ENCODE results near the gene SLC38A3.

SLC38A3 gene

DNA sequence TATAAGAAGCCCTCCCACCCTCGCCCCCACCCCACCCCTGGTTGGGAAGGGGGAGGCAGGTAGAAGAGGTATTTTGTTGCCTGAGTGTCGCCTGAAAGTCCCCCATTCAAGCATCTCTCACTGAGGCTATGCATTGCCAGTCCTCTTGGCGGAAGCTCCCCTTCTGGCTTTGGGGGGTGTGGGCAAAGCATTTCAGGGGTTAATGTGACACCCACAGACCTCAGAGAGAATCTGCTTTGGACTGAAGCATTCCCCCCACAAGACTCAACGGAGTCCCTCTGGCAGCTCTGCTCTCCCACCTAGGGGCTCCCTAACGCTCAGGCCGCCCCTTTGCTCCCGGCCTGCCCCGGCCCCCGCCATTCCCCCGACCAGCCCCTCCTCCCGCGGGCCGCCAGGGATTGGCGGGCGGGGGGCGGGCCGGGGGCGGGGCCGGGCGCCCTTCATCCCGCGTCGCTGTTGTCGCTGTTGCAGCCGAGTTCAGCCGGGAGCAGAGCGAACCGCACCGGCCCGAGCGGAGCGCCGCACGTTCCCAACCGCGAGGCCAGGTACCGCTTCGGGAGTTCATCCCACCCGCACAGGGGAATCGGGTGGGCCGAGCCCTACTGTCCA lies at the start of gene SLC38A3:
SLC38A3 (plus strand) TSS at position 468 of the 609 bp plus-strand sequence. CDS start 8,929 bp downstream, outside the sequence.
- peak; percentile 51 for DNase-seq

DNA sequence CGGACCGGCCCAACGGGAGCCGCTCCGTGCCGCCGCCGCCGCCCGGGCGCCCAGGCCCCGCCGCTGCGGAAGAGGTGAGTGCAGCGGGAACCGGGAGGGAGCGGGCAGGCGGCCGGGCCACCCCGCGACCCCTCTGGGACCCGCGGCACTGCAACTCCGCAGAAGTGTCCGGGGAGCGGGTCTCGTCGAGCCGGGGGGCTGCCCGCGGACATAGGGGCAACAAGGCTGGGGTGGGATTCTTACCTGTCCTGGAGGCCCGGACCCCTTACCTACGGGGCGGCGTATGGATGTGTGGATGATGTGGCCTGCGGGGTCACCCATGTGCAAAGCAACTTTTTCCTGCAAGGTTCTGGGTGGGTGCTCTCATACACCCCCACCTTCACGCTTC lies 49.6 kb upstream of the SLC38A3 start:
- no peak for DNase-seq

DNA sequence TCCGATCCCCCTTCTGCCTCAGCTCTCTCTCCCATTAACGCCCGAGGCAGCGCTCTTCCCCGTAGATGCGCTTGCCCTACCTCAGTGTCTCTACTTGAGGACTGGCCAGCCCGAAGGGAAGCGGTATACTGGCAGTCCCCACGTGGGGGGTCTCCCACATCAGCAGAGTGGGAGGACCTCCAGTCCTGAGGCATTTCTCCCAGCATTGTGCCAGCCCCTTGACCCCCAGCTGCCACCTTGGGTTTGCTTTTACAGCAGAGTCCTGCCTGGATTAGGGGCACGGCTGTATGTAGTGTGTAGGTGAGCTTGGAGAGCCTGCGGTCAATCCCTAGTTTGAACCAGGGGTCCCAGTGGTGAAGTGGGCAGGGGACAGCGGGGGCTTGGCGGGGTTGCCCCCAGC lies 49.2 kb upstream of the SLC38A3 start:
- DNase-seq, result no peak

DNA sequence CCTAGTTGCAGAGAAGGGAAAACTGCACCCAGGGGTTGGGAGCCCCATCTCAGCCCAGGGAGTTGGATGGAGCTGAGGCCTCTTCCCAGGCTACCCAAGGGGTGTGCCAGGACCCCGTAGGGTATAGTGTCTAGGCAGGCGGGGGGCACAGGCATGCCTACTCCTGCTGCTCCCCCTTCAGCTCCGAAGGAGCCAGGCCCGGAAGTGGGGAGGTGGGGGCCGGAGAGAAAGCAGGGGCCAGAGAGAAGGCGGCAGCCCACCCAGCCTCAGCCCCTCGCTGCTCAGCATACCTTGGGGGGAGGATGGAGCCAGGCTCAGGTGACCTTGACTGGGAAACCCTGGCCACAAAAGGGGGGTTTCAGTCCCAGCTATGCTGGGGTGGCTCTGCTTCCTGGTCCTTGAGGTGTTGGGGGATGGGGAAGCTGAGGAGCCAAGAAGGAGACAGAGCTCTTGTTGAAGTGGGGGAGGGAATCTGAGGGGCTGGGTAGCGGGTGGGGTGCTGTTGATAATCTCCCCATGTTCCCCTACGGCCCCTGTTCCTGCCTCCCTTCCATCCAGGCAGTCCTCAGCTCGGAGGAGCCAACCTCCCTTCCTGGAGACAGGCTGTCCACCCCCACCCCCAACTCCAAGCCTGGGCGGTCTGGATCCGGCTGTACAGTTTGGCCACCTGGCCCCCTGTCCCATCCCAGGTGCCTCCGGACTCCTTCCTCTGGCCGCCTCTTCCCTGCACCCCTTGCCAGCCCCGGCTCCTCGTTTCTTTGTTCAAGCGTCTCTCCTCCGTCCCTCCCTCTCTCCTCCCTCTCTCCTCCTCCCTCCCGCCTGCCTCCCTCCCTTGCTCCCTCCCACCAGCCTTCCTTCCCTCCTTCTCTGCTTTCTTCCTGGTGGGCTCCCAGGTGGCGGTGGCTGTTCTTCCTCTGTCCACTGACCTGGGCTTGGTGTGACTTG lies 48.2 kb upstream of the SLC38A3 start:
- no peak for DNase-seq

DNA sequence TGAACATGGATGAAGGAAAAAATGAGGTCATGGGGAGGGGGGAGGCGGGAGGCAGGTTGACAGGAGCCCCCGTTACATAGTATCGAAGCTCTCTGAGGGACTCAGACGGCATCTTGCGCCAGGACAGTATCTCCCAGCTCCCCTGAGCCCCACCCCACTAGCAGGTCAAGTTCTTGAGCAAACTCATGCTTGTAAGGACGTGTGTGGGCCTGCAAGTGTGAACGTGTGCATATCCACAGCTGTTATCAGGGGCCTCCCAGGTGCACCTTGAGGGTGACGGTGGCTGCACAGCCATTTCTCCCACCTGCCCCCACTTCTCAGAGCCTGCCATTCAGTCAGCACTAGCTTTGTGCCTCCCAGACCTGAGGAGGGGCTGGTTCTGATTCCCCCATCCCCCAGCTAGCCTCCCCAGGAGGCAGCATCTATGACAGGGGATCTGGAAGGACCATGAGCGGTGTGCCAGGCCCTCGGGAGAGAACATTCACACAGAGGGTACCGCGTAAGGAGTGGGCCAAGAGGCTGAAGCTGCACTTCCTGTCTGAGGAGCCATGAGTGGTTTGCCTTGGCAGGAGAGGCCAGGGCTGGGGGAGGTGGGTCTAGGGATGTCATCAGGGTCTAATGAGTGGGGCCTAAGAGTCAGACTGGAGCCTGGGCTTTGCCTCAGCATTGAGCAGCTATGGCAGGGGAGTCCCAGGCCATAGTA lies 47.1 kb upstream of the SLC38A3 start:
- no peak for DNase-seq

DNA sequence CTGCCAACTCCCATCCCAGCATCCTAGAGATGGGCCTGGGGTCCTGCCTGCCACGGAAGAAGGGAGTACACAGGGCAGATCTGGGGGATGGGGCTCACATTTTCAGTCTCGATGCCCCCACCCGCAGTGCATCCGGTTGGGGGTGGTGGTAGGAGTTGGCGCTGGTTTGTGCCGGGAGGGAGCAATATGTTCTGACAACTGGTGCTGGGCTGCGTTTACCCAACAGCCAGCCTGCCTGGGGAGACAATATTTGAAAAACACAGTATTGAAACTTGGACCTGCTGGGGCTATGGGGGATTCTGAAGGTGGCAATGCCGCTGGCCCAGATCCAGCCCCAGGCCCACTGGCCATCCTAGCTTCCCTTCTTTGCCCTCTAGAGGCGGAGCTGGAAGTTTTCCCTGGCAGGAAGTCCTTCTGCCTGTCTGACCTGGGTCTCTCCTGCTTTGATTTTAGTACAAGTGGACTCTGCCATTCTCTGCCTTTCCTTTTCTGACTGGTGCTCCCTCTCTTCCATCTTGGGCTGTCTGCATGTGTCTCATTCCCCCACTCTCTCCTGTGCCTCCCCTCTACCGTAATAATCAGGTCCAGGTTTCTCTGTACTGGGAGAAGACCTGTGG lies 46.4 kb upstream of the SLC38A3 start:
- DNase-seq, result no peak

DNA sequence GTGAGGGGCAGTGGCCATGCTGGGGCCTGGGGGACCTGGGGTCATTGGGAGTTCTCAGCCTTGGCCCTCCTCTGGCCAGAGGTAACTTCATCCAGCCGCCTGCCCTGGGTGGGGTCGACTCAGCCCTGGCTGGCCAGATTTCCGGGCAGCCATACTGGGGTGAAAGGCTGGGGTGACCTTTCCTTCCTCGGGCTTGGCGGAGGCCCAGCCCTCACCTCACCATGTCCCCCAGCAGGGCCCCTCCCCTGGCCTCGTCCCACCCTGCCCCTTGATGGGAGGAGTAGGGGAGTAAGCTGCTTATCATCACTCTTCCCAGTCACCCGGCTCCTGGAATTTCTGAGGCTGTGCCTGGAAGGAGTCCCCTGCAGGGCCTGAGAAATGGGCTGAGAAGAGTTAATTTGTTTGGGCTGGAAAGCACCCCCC lies 44.5 kb upstream of the SLC38A3 start:
- no peak for DNase-seq

DNA sequence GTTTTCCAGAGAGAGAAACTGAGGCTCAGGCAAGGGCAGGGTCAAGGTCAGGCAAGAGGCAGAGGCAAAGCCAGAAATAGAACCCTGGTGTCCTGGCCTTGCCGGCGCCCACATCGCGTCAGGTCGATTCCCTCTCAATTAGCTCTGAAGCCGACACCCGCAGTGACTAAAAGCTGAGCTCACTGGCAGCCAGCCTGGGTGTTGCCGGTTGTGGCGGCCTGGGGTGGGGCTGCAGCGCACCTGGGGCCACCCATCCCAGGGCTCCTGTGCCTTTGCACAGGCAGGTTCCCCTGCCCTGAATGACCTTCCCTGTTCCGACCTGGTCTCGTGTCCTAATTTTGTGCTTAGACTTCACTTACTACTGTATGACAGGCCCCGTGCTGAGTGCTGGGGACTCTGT lies 43.8 kb upstream of the SLC38A3 start:
- DNase-seq, result no peak

DNA sequence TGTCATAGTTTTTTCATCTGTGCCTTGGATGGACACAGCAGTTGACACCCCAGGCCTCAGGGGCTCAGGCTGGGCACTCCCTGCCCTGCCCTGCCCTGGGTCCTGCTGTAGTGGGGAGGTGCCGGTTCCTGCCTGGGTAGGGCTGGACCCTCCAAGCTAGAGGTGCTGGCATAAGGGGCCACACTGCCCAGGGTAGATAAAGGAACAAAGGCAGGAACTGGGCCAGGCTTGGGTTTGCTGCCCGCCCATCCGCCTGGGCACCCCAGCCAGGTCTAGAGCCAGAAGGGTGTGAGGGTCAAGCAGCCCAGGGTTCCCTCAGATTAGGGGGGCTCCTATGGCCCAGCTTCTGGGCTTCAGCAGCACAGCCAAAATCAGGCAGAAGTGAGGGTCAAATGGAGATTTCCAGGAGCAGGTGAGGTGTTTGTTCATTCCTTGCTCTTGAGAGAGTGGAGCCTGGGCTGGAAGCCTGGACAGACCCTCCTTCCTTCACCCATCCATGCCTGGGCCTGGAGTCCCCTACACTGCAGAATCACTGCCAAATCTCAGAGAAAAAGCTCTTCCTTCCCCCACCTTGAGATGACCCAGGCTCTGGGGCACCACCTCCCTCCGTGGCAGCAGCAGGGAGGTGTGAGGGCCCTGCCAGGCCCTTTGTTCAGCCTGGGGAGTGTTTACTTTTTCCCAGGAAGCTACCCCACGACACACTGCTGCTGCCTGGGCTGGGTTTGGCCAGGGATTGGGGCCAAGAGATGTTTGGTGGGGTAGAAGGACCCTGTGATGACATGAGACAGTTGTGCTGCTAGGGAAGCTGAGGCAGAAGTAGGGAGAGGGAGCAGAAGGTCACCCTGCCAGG lies 42.8 kb upstream of the SLC38A3 start:
- no peak for DNase-seq

DNA sequence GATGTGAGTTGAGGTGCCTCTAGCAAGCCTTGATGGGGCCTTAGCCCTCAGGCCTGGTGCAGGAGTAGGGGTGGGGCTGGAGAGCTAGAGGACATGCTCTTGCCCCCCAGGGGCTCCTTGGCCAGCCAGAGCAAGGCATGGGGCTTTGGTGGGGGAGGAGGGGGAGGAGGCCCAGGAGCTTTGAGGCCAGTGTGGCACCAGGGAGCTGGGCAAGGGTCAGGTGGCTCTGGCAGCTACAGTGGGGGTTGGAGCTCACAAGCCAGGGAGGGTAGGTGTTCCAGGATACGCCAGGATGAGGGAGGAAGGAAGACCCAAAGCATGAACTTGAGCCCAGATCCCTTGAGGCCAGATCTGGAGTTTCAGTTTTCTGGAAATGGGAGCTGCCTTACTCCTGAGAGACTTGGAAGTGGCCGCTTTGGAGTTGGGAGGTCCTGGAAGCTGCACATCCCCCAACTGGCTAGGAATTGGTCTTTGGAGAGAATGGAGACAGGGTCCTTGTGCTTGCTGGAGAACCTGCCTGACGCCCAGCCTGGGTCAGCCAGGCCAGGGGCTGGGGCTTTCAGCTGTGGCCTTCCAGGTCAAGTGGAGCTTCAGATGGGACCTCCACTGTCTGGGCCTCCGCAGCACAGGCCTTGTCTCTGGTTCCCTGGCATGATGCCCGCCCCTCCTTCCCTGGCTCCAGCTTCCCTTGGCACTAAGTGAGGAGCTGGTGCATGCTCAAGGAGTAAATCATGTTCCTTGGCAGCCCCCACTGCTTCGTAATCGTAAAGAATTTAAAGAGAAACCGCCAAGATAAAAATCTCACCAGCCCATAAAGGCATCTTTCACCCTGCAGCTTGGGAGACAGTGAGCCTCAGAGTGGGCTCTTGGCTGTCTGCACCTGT lies 41.3 kb upstream of the SLC38A3 start:
- DNase-seq, result no peak

DNA sequence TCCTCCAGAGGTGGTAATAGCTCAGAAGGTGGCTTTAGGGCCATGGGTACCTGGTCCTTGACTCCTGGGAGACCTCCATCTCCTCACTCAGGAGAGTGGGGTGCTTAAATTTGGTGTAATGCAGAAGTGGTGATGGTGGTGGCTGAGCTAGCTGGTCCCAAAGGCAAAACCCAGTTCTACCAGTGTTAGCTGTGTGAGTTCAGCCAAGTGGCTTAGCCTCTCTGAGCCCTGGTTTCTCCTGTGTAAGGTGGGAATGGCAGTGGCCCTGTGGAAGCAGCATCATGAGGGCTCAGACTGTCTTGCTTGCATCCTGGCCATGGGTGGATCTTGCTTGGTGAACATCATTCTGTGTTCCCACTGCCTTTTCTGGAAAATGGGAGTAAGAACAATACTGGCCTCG lies 40.6 kb upstream of the SLC38A3 start:
- no peak for DNase-seq

DNA sequence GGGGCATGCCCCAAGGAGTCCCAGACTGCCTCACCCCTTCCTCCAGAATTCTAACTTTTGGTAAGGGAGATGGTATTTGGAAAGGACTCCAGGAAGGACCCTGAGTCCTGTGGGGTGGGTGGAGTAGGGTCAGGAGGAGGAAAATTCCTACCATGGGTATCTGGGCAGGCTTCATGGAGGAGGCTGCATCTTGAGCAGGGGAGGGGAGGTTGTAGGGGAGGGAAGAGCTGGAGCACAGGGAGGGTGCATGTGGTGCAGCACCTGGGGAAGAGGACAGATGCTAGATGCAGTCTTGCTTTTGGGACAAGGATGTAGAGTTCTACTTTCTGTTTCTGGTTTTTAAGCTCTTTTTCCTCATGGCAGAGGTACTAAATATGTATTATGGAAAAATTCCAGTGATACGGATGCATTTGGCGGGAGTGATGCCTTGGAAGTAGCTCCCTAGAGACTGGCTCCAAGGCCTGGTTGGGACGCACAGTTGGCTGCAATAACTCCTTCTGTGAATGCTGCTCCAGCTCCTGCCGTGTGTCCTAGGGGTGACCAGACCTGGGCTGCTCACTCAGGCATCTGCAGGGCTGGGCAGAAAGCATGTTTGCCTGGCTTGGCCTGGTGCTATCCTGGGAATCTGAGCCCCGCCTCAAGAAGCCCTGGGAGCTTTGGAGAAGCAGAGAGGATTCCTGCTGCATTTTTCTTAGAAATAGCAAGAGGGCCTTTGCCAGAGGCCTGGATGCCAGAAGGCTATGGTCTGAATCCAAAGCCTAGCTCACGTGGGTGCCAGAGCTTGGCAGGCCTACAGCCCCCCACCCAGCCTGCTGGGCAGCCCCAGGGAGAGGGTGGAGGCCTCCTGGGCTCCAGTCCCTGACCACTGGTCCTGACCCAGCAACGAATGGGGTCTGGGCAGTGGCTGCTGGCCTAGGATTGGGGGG lies 39.8 kb upstream of the SLC38A3 start:
- no peak for DNase-seq

DNA sequence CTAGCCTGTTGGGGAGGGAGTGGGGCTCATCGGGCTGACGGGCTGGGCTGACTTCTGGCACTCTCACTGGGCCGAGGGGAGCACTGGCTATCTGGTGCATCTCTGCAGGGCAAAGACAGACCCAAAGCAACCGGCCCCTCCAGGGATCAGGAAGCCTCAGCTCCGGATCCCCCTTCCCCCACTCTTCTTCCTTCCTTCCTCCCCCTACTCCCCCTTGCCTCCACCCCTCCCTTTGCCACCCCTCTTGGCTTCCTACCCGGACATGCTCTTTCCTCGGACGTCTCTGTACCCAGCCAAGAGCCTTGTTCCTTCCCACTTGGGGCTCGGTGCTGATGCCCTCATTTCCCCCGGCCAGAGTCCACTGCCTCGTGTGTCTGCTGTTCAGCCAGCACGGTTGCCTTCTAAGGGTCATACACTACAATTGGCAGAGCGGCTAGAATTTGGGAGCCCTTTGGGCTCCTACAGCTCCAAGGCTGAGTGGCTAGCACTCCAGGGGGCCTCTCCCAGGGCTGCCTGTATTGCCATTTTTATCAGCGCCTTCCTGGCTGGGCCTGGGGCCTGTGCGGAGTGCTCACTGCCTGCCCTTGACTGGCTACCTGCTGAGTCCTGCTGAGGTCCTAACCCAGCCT lies 39.0 kb upstream of the SLC38A3 start:
- DNase-seq, result no peak

DNA sequence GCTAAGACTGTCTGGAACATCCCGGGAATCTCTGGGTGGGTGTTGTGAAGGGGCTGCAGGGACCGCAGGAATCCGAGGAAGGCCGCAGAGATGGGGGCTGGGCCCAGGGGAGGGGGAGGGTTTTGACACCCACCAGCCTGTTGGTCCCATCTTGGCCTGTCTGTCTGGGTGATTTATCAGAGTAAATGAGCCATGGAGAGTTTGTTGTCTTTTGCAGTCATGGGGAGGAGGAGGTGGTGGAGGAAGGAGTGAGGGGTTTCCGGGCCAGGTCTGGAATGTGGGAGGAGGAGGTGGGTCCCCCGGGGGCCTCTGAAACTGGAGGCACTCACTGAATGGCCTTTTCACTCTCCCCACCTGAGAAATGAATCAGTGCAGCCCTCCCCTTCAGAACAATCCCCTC lies 38.5 kb upstream of the SLC38A3 start:
- DNase-seq, result no peak

DNA sequence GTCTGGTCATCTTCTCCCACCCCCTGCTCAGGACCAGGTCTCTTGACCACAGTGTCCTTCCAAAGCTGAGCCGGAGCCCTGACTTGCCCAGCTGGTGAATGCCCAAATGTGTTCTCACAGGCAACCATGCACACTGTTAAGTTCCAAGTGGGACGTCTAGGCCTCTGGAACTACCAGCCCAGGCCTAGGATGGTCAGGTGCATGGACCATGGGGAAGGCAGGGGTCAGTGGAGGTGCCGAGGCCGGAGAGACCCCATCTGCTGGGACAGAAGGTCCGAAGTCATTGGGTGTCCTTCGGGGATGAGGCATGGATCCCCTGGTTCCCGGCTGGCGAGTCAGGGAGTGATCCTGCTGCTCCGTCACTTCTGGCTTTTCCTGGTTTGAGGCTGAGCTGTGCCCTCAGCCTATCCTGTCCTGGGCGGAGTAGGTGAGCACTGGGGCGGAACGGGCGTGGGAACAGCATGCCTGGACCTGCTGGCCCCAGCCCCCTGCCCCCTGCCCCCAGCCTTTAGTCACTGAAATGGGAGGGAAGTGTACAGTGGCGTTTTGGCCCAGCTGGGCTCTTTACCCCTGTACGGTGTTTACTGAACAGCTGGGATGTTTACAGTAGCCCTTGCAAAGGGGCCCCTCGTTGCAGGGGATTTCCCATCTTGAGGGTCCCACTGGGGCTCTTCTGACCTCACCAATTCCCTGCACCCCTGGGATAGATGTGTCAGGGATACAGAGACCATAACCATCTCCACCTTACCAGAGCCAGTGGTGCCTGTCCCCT lies 37.8 kb upstream of the SLC38A3 start:
- DNase-seq, result no peak

DNA sequence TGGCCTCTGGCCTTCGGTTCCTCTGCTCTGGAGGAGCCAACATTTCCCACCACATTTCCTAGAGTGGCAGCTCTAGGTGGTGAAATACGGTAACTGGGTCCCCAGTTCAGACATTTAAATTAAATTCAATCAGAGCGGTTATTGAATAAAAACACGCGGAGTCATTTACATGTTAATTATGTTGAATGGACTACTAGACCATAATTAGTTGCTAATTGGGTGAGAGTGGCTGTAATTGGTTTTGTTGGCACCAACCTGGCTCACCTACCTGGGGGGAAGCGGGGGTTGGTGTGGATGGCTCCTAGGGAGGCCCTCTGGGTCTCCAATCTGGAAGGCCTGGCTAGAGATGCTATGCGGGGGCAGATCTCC lies 37.2 kb upstream of the SLC38A3 start:
- no peak for DNase-seq

DNA sequence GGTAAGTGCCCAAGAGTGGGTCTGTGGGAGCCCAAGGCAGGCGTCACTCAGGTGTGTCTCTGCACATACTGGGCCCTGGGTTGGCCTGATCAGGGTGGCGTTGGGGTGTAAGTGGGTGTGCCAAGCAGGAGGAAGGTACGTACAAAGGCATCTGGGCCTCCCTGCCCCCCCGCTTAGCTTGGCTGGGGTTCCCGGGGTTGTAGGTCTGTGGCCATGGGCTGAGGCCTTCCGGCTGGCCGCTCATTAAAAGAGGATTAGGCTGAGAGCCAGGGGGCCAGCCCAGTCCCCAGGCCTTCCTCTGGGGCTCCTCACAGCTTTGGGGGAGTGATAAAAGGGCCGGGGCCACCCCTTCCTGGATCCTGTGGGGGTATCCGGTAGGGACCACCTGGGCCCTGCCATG lies 36.7 kb upstream of the SLC38A3 start:
- no peak for DNase-seq

DNA sequence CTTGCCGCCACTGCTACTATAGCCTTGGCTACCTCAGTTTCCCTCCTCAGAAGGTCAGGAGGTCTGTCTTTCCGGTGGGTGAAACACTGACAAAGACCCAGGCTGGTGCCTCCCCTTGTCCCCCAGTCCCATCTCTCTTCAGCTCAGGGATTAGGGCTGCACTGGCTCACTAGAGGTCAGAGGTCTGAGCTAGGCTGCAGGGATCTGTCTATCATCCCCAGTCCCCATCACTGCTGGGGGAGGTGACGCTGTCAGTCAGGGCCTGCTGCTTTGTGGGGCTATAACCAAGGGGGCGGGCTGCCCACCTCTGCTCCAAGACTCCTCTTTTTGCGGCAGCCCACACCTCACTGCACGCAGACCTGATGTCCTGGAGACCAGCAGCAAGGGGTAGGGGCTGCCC lies 36.3 kb upstream of the SLC38A3 start:
- DNase-seq, result no peak

Measured in CD4-positive, alpha-beta T cell treated with Interleukin-17A for 4 hours (primary cell).